Stimulated activated CD4-positive, alpha-beta T cell treated with anti-CD3 and anti-CD28 coated beads, Interleukin-12 subunit alpha, Interleukin-12 subunit beta, amount 100 ng/mL, for 24 hours (primary cell): Measurements from ENCODE around the gene PRKG2.

Source experiments
- DNase-seq, 2 experiments: peaks; one replicate each; pipeline ENCODE4 v3.0.0-alpha.2; 2020; ENCODE audit warnings: low read depth in 2 of 2

The PRKG2 gene

GRCh38 chr4:81215931-81216330, 909 bp upstream of the PRKG2 start:
- no peak for DNase-seq

GRCh38 chr4:81214144-81214880, 710 bp downstream of the PRKG2 start:
- DNase-seq: no peak

DNA sequence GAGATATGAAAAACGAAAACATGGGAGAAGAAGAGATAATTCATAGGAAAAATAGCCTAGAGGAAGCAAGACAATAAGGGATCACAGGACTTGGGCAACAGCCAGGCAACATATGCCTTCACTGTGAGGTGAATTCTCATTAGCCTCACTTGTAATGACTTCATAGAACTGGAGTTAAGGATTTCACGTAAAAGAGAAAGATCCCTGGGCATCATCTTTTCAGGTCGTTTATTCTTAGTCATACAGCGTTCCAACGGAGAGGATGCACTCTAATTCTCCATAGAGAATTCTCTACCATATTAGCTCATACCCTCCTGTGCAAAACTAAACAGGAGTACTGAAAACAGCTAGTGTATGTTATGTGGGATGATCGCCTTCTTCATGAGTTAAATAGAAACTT, 1.4 kb downstream of the PRKG2 start:
- DNase-seq: no peak

DNA sequence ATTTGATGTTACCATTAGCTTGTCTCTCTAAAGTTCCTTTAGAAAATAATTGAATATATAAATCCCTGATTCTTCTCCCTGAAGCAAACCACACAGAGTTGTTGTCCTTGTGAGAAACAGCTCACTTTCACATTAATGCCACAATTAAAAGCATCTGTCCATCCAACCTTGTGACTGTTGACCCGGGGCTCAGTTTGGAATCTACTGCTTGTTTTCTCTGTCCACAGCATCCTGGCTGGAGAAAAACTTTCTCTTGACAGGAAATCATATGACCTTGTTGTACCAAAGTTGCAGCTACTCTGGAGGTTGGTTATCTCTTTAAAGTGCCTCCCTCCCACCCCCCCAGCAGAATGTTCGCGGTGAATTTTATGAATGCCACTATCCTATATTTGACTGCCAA, 3.1 kb downstream of the PRKG2 start:
- DNase-seq: no peak

DNA sequence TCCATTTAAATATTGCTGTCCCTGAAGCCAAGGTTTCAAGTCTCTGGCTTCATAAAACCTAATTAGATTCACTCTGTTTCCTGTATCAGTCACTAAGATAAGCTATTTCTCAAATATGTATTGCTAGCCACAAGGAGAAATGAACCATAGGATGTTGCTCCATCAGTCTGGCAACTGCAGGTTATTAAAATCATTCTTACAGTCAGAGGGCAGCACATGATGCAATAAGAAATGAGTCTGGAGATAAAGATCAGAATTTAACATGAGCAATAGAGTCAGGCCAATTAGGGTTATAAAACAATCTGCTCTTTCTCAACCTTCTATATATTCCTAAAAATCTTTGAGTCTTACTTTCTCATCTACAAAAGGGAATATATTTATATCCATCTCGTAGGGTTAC, 7.2 kb downstream of the PRKG2 start:
- DNase-seq: no peak

GRCh38 chr4:81205302-81205701, 9.7 kb downstream of the PRKG2 start:
- DNase-seq: no peak

DNA sequence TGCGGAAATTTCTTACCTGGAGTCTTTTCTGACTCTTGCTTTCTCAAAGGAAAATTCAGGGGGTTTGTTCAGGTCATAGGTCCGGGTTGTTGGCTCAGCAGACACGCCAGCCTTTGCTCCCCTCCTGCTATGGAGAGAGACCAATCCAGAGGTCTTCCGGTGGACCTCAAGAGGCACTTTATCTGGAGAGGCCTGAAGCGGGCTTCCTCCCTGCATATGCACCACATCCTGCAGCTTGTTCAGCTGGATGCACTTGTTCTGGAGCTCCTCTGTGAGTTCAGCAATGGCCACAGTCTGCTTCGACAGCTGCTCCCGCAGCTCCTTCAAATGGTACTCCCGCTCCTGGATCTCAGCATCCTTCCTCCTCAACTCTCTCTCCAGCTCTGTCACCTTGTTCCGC, 10.5 kb downstream of the PRKG2 start:
- no peak for DNase-seq

DNA sequence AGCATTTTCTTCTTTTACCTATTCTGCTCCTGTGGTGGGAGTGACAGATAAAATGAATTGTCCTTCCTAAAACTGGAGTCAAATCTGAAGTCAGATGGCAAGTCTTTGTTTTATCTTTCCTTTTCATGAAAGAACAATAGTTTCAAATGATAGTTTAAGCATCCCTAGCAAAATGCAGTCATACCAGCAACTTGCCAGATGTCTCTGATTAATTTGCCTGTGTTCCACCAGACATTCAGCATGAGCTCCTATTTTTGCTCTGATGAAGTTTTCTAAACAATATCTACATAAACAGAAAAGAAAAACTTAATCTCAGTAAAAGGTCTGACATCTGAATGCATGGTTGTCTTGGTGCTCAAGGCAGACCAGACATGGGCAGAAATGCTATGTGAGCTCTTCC, 15.2 kb downstream of the PRKG2 start:
- DNase-seq: no peak

- DNase-seq: no peak
Measured at GRCh38 chr4:81198609-81199008, 16.4 kb downstream of the PRKG2 start.

DNA sequence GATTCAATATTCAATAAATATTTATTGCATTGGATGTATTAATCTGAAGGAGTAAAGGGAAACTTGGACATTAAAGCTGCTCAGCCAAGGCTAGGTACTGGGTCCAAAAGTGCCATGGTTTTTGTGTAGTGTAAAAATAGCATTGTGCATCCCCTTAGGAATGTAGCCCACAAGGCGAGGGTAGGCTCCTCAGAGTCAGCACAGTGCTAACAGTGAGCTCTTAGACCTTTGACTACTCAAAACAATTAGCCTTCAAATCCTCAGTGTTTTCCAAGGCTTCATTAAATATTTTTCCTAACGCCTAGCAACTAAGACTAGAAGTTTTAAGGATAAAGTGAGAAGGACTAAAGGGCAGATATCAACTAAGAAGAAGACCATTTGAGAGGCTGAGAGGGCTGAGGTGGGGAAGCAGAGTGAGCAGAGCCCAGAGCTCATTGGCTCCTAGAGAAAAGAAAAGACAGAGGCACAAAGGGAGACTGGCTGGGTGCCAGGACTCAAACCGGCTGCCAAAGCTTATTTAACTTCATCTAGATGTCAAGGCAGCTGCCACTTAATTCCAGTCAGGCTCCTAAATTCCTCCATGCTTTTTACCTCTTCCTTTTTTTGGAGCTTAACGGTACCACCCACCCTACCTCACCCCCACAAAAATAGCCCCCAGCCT, 17.0 kb downstream of the PRKG2 start:
- no peak for DNase-seq

DNA sequence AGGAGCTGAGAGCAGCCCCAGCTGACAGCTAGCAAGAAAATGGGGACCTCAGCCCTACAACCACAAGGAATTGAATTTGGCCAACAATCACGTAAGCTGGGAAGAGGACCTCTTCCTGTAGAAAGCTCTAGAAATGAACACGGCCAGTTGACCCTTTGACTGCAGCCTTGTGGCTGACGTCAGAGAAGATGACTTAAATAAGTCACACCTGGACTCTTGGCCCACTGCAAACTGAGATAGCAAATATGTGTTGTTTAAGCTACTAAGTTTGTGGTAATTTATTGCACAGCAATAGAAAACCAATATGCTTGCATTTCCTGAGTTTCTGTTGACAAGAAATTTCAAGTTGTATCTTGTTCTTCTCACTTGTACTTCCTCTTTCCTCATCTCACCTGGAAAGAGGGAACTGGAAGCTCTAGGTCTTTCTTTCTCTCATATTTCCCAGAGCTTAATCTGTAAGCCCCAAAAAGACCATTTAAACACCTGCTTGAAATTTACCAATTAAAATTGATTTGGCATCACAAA, 18.8 kb downstream of the PRKG2 start:
- no peak for DNase-seq

DNA sequence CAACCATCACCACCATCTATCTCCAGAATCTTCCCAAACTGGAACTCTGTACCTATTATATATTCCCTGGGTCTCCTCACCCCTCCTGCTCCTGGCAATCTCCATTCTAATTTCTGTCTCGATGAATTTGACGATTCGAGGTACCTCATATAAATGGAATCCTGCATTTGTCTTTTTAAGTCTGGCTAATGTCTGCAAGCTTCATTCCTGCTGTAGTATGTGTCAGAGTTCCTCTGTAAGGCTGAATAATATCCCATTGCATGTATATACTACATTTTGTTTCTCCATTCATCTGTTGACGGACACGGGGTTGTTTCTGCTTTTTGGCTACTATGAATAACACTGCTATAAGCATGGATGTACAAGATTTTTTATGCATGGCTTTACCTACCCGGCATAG, 19.5 kb downstream of the PRKG2 start:
- DNase-seq: no peak

- DNase-seq: no peak
Measured at GRCh38 chr4:81194286-81194685, 20.7 kb downstream of the PRKG2 start.

GRCh38 chr4:81180916-81181315, 34.1 kb downstream of the PRKG2 start:
- DNase-seq: no peak

DNA sequence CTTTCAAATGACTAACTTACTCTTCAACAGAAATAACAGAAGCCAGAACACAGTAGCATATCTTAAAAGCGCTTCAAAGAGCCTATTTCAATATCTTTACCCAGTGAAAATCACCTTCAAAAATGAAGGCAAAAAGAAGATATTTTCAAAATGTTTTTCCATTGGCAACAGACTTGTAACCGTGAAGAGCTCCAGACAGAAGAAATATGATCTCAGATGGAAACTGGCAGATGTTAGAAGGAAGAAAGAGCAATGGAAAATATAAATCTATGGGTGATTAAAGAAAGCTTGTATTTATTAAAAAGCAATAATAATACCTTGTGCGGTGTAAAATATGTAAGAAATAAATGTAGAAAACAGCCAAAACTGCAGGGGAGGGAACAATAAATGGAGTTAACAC, 35.7 kb downstream of the PRKG2 start:
- DNase-seq: no peak

DNA sequence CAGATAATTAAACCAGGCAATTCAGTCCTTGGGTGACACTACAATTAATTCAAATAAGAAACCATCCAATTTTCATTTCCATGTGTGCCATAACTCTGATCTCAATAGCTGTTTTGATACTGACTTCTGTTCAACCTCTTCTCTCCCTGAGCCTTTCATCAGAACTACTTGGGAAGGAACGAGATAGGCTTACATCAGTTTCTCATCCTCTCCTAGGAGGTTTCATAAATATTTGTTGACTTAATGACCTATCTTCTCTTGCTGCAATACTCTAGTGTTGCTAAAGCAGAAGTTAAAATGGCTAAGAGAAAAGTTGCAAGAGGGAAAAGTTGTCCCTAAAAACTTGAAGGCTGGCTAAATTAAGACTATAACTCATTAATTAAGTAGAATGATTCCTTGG, 41.8 kb downstream of the PRKG2 start:
- no peak for DNase-seq

- no peak for DNase-seq
Measured at GRCh38 chr4:81166458-81167160, 48.4 kb downstream of the PRKG2 start.

- DNase-seq: no peak
Measured at GRCh38 chr4:81165861-81166430, 49.1 kb downstream of the PRKG2 start.

DNA sequence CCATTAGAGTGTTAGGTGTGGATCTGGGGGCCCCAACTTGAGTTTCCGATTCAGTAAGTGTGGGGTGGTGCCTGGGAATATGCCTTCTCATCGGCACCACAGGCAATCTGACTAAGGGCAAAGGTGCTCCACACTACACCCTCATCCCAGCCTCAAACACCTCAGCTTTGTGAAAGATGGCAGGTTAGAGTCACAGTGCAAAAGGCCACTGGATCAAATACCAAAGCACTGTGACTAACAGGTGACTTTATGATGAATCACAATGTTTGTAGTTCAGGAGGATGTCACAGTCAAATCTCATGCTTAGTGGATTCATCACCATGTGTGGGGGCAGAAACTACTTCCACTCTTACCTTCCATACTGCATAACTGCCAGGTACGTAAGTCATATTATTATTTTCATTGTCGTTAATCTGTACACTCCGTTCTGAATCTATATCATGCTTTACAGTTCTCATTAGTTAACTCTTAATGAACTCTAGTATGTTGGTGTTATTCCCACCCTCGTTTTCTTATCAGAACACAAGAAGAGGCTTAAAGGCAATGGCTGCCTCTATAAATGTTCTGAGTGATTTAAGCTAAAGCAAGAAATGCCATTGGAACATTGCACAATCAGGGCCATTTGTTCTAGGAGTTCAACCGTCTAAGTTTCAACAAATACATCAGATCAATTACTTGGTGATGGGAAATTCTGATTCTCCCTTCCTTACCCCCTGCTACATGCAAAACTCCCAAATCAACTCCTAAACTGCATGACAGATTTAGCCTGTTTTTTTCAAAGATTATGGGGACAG, 50.2 kb downstream of the PRKG2 start:
- DNase-seq: peak in 1 of 2 experiments; percentile 0

DNA sequence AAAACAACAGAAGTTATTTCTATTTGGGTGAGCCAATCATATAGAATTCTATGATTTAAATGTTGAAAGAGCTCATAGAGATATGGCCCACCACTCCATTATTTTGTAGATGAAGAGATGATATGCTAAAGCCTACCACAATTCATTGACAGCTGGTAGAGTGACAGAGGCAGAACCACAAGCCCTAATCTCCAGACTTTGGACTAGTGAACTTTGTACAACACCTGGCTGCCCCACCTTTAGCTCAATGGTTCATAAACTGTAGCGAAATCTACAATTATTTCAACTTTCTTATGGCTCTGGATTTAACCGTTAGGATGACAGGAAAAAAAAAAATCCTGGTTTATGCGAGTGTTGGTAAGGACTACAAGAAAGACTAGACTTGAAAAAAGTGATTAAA, 50.9 kb downstream of the PRKG2 start:
- DNase-seq: no peak

DNA sequence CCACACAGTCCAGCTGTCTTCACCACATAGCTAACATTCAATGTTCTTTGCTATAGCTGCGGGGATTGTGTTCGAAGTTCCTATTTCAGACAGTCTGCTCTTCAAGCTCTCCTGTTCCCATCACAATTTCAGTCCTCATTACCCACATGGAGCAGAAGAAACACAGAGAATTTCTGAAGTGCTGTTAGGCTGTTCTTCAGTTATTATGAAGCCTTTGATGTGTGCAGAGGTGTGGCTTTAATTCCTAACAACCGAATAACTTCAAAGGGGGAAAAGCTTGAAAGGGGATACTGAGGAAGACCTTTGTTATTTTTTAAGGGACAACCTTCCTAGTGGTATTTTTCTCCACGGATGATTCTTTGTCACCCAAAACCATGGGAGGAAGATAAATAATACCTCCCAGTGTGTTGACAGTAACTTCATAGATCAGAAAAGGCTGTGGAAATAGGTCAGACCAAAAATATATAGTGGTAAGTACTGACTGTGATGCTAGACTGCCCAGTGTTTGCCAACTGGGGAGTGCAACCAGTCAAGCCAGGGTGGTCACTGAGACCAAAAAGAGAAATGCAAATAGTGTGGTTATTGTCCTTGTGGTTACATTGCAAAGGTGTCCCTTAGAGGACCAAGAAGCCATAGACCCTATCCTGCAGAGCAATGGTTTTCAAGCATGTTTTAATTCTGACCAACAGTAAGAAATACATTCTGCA, 52.1 kb downstream of the PRKG2 start:
- no peak for DNase-seq
